HepG2 (cell line): ENCODE data around the gene DCDC1. TPM values are rescaled to one million over a fixed set of nuclear protein-coding genes. Genes with fewer than 3 reads are reported as not detected.

ENCODE experiments used
- ATAC-seq: fragments of 200-7000 bp; cut with Tn5 transposase; 3 replicates; pipeline ENCODE4 v1.9.1; 2020; ENCODE audit warnings: mild to moderate bottlenecking, moderate library complexity
- BruUV-seq: library from RNA; stranded (reverse); fragments of 400-500 nt; replicated peaks from 2 replicates; lab custom pipeline; 2021; lab: Mats Ljungman, UMichigan
- CTCF ChIA-PET: fragments of 300-600 bp; formaldehyde crosslinking; extraction: SDS; loops from one replicate; lab custom pipeline; 2021; ENCODE audit warnings: low total read pairs, inconsistent platforms, low intra/inter-chr PET ratio; lab: Yijun Ruan, JAX
- POLR2A ChIA-PET: fragments of 350-600 bp; sonication (Branson Sonifier 250); formaldehyde crosslinking; loops from one replicate; lab custom pipeline; 2020; ENCODE audit warnings: antibody characterized with exemption, inconsistent platforms; lab: Yijun Ruan, JAX
- DNase-seq: peaks from one replicate; pipeline ENCODE4 v3.0.0-alpha.2; 2015; ENCODE audit warnings: low spot score
- FAIRE-seq: peaks from 3 replicates; lab custom pipeline; 2011; peaks lifted over from hg19 to GRCh38; lab: Jason Lieb, UNC
- H2AFZ ChIP-seq: one replicate; pipeline ENCODE4 v1.6.1; 2011; ENCODE audit warnings: low read length, inconsistent platforms
- H3K27ac ChIP-seq: fragments of 300-600 bp; 3 replicates; pipeline ENCODE4 v1.8.0; 2011; ENCODE audit warnings: mixed run types, mild to moderate bottlenecking, mixed read lengths, low read length, inconsistent platforms; ENCODE audit not compliant: insufficient read depth; ENCODE audit errors: extremely low read length
- H3K27me3 ChIP-seq, 2 experiments: fragments of 200-600 bp in 1 of 2; 2 replicates in 1 of 2; 3 replicates in 1 of 2; pipeline versions ENCODE4 v1.6.0 to v1.8.0; 2011; ENCODE audit warnings: low read length in 2 of 2, mild to moderate bottlenecking in 2 of 2, moderate library complexity in 2 of 2, inconsistent platforms in 1 of 2; ENCODE audit not compliant: insufficient read depth in 2 of 2, control insufficient read depth in 1 of 2
- H3K36me3 ChIP-seq, 2 experiments: fragments of 200-600 bp in 1 of 2; replicated peaks in 1 of 2; 2 replicates in 1 of 2; 3 replicates in 1 of 2; pipeline versions ENCODE4 v1.5.1 to v1.8.0; 2011; ENCODE audit warnings: low read length in 2 of 2, inconsistent platforms in 1 of 2; ENCODE audit not compliant: insufficient read depth in 2 of 2, control insufficient read depth in 1 of 2
- H3K4me1 ChIP-seq: 2 replicates; pipeline ENCODE4 v1.5.1; 2012; ENCODE audit warnings: low read length, inconsistent platforms; ENCODE audit not compliant: insufficient read depth
- H3K4me2 ChIP-seq: 2 replicates; pipeline ENCODE4 v1.6.0; 2011; ENCODE audit warnings: low read depth, low read length, inconsistent platforms
- H3K4me3 ChIP-seq, 3 experiments: fragments of 200-600 bp in 1 of 3; sonication (generic), shearing (Covaris generic) in 1 of 3; replicated peaks in 1 of 3; 2 replicates each; pipeline ENCODE4 v1.5.1; 2011 to 2016; ENCODE audit warnings: low read length in 3 of 3, inconsistent platforms in 2 of 3, low read depth in 2 of 3, mild to moderate bottlenecking in 2 of 3, control low read depth in 1 of 3, mixed read lengths in 1 of 3; ENCODE audit not compliant: insufficient read depth in 1 of 3
- H3K79me2 ChIP-seq: one replicate; pipeline ENCODE4 v1.6.1; 2011; ENCODE audit warnings: low read length, inconsistent platforms; ENCODE audit not compliant: insufficient read depth
- H3K9ac ChIP-seq: 2 replicates; pipeline ENCODE4 v1.6.0; 2011; ENCODE audit warnings: mild to moderate bottlenecking, low read depth, low read length, inconsistent platforms; ENCODE audit not compliant: insufficient read depth
- H3K9me3 ChIP-seq: 2 replicates; pipeline ENCODE4 v1.5.1; 2012; ENCODE audit warnings: mild to moderate bottlenecking, low read length
- H4K20me1 ChIP-seq: 2 replicates; pipeline ENCODE4 v1.6.0; 2011; ENCODE audit warnings: inconsistent platforms, mild to moderate bottlenecking, low read length, moderate library complexity; ENCODE audit not compliant: insufficient read depth
- HNF4A ChIP-seq: sonication (generic); formaldehyde crosslinking; IDR thresholded peaks from 2 replicates; pipeline ENCODE4 v1.4.0; 2020; ENCODE audit warnings: missing genetic modification reagents
- MAF1 ChIP-seq: sonication (generic); formaldehyde crosslinking; IDR thresholded peaks from 2 replicates; pipeline ENCODE4 v1.5.0; 2020; ENCODE audit warnings: missing genetic modification reagents, borderline replicate concordance
- NFIC ChIP-seq: IDR thresholded peaks from 2 replicates; pipeline ENCODE4 v1.6.1; 2012; ENCODE audit warnings: mild to moderate bottlenecking, low read length, inconsistent platforms
- NR2F2 ChIP-seq: IDR thresholded peaks from 2 replicates; pipeline ENCODE4 v1.6.1; 2012; ENCODE audit warnings: low read depth, inconsistent platforms, borderline replicate concordance
- POGZ ChIP-seq: sonication (generic); formaldehyde crosslinking; IDR thresholded peaks from 2 replicates; pipeline ENCODE4 v1.4.0; 2020; ENCODE audit warnings: mild to moderate bottlenecking, missing genetic modification reagents
- POLR2G ChIP-seq: fragments of 200-400 bp; formaldehyde crosslinking; IDR thresholded peaks from 2 replicates; pipeline ENCODE4 v1.6.1; 2018; ENCODE audit warnings: mild to moderate bottlenecking, low read depth, low read length, moderate library complexity
- RBM39 ChIP-seq: fragments of 200-400 bp; formaldehyde crosslinking; IDR thresholded peaks from one replicate; pipeline ENCODE4 v1.6.1; 2018; ENCODE audit warnings: antibody characterized with exemption, mild to moderate bottlenecking, low read depth, low read length; ENCODE audit not compliant: poor library complexity, severe bottlenecking
- SRY ChIP-seq: sonication (generic); formaldehyde crosslinking; IDR thresholded peaks from 2 replicates; pipeline ENCODE4 v1.8.0; 2022; ENCODE audit warnings: mild to moderate bottlenecking, missing genetic modification reagents
- TBX3 ChIP-seq: fragments of 450-650 bp; IDR thresholded peaks from 2 replicates; pipeline ENCODE4 v1.6.1; 2017; ENCODE audit warnings: antibody characterized with exemption, mild to moderate bottlenecking, inconsistent platforms, borderline replicate concordance
- TOPORS ChIP-seq: sonication (generic); formaldehyde crosslinking; IDR thresholded peaks from 2 replicates; pipeline ENCODE4 v1.8.0; 2023; ENCODE audit warnings: mild to moderate bottlenecking, missing genetic modification reagents
- ZNF225 ChIP-seq: sonication (generic); formaldehyde crosslinking; IDR thresholded peaks from 2 replicates; pipeline ENCODE4 v1.4.0; 2020; ENCODE audit warnings: mild to moderate bottlenecking, missing genetic modification reagents
- ZNF335 ChIP-seq: sonication (generic); formaldehyde crosslinking; IDR thresholded peaks from 2 replicates; pipeline ENCODE4 v1.4.0; 2020; ENCODE audit warnings: missing genetic modification reagents
- ZNF383 ChIP-seq: sonication (generic); formaldehyde crosslinking; IDR thresholded peaks from 2 replicates; pipeline ENCODE4 v1.4.0; 2020; ENCODE audit warnings: missing genetic modification reagents, mild to moderate bottlenecking, borderline replicate concordance
- ZNF713 ChIP-seq: sonication (generic); formaldehyde crosslinking; IDR thresholded peaks from 2 replicates; pipeline ENCODE4 v1.4.0; 2020; ENCODE audit warnings: mild to moderate bottlenecking, missing genetic modification reagents
- WGBS: methylation state at CpG from one replicate; pipeline ENCODE4 v1.1.6; 2017; ENCODE audit warnings: low lambda C conversion rate; 5-methylcytosine and 5-hydroxymethylcytosine counted together
- in situ Hi-C: cut with HindIII; loops from 2 replicates; pipeline ENCODE4 v1.10.0; 2017; ENCODE audit warnings: low pct_unique_long_range_greater_than_20kb; ENCODE audit not compliant: extremely low pct_ligation_motif_present
- intact Hi-C: fragments of 100-400 bp; cut with micrococcal nuclease; formaldehyde crosslinking; loops from one replicate; pipeline ENCODE4 v1.10.0; 2022; ENCODE audit not compliant: unreplicated experiment
- polyA plus RNA-seq, 8 experiments: library from polyadenylated mRNA; depleted of rRNA in 3 of 8; stranded (reverse) in 7 of 8; unstranded in 1 of 8; fragments of >200 nt; fragmentation: Illumina TruSeq in 4 of 8; extraction: Trizol in 4 of 8; gene quantifications; 2 replicates each; pipeline versions ENCODE4 v1.2.1 to v1.2.3, GENCODE V29; 2011 to 2016; ENCODE audit warnings: low read depth in 4 of 8, missing spikeins in 1 of 8, mixed read lengths in 1 of 8; ENCODE audit not compliant: insufficient read depth in 1 of 8
- total RNA-seq, 5 experiments: library from RNA; depleted of rRNA; stranded (reverse); fragments of >200 nt; fragmentation: Illumina TruSeq; extraction: Trizol; gene quantifications; 2 replicates each; pipeline ENCODE4 v1.2.3, GENCODE V29; 2016; ENCODE audit warnings: low read depth in 1 of 5
- TF ChIP-seq, protein P1 (sequence below): IDR thresholded peaks from 2 replicates; pipeline ENCODE4 v1.6.1; 2016; ENCODE audit warnings: low read depth
- TF ChIP-seq, protein P2 (sequence below): sonication (generic); formaldehyde crosslinking; IDR thresholded peaks from 2 replicates; pipeline ENCODE4 v1.5.0; 2020; ENCODE audit warnings: missing genetic modification reagents, mild to moderate bottlenecking, borderline replicate concordance
- TF ChIP-seq, protein P3 (sequence below): IDR thresholded peaks from 2 replicates; pipeline ENCODE4 v1.6.1; 2016; ENCODE audit warnings: mild to moderate bottlenecking, missing biosample characterization, missing genetic modification reagents
- TF ChIP-seq, protein P4 (sequence below): sonication (generic); formaldehyde crosslinking; IDR thresholded peaks from 2 replicates; pipeline ENCODE4 v1.5.1; 2020; ENCODE audit warnings: missing genetic modification reagents, mild to moderate bottlenecking, borderline replicate concordance
- TF ChIP-seq, protein P5 (sequence below): sonication (generic); formaldehyde crosslinking; IDR thresholded peaks from 2 replicates; pipeline ENCODE4 v1.4.0; 2020; ENCODE audit warnings: missing genetic modification reagents

DCDC1 gene
- total and polyA plus RNA-seq, 2 of the 13 experiments (the other 11 are each of a cell fraction or from before 2014, with no cell fraction given), result 0.12 to 0.27 TPM

DNA sequence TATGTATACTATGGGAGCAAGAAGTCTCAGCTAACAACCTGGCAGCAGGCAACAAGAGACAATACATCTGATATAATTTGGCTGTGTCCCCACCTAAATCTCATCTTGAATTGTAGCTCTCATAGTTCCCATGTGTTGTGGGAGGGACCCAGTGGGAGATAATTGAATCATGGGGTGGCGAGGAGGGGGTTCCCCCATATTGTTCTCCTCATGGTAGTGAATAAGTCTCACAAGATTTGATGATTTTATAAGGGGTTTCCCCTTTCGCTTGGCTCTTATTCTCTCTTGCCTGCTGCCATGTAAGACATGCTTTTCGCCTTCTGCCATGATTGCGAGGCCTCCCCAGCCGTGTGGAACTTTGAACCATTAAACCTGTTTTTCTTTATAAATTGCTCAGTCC lies 6.3 kb upstream of the DCDC1 start:
- ChIA-PET CTCF (no interaction called here), POLR2A (no interaction called here)
- no peaks in the 10 kb centered on the region for H4K20me1 ChIP-seq
- H3K36me3 ChIP-seq, result peaks cover 0 to 1% of the 10 kb centered on the region in 2 experiments; a peak in 2 of 5 replicates
- no peak overlapping the region for H2AFZ ChIP-seq
- 97% methylated on average over 4 of the region's 5 CpGs for WGBS
- H3K4me2 ChIP-seq, result no peak overlapping the region
- H3K4me1 ChIP-seq, result peaks cover 7% of the 10 kb centered on the region
- no peak for TF ChIP-seq NR2F2
- TF ChIP-seq TOPORS, result no peak
- TF ChIP-seq POLR2G, result no peak
- no peak for TF ChIP-seq ZNF225
- TF ChIP-seq, protein P1, sequence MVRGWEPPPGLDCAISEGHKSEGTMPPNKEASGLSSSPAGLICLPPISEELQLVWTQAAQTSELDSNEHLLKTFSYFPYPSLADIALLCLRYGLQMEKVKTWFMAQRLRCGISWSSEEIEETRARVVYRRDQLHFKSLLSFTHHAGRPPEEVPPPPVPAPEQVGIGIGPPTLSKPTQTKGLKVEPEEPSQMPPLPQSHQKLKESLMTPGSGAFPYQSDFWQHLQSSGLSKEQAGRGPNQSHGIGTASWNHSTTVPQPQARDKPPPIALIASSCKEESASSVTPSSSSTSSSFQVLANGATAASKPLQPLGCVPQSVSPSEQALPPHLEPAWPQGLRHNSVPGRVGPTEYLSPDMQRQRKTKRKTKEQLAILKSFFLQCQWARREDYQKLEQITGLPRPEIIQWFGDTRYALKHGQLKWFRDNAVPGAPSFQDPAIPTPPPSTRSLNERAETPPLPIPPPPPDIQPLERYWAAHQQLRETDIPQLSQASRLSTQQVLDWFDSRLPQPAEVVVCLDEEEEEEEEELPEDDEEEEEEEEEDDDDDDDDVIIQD, result no peak
- no peak for TF ChIP-seq ZNF335 (CRISPR knock-in tag)
- TF ChIP-seq, protein P2, sequence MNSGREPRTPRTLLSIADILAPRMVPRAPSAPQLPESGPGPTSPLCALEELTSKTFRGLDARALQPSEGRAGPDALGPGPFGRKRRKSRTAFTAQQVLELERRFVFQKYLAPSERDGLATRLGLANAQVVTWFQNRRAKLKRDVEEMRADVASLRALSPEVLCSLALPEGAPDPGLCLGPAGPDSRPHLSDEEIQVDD (CRISPR knock-in tag), result no peak
- no peak for TF ChIP-seq TBX3
- TF ChIP-seq SRY, result no peak
- no peak for TF ChIP-seq HNF4A
- no peak for TF ChIP-seq ZNF383 (CRISPR knock-in tag)
- no peak for TF ChIP-seq MAF1 (CRISPR knock-in tag)
- no peak for TF ChIP-seq ZNF713 (CRISPR knock-in tag)
- TF ChIP-seq POGZ, result no peak
- TF ChIP-seq, protein P3, sequence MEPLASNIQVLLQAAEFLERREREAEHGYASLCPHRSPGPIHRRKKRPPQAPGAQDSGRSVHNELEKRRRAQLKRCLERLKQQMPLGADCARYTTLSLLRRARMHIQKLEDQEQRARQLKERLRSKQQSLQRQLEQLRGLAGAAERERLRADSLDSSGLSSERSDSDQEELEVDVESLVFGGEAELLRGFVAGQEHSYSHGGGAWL (CRISPR knock-in tag), result no peak
- TF ChIP-seq, protein P4, sequence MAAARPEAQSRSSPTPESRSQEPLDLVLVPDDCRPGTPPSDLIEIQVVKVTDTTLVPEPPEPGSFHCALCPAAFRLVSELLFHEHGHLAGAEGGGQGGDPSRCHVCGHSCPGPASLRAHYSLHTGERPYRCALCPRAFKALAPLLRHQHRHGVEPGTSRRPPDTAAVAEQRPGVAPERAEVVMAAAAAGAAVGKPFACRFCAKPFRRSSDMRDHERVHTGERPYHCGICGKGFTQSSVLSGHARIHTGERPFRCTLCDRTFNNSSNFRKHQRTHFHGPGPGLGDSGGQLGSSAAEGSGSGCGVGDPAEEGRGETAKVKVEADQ (CRISPR knock-in tag), result no peak
- TF ChIP-seq RBM39, result no peak
- TF ChIP-seq NFIC, result no peak
- TF ChIP-seq, protein P5, sequence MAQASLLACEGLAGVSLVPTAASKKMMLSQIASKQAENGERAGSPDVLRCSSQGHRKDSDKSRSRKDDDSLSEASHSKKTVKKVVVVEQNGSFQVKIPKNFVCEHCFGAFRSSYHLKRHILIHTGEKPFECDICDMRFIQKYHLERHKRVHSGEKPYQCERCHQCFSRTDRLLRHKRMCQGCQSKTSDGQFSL (CRISPR knock-in tag), result no peak
- no peaks in the 10 kb centered on the region for H3K27me3 ChIP-seq
- DNase-seq (no peak), ATAC-seq (no peak), FAIRE-seq (no peak)
- H3K79me2 ChIP-seq, result peaks cover 4% of the 10 kb centered on the region
- no peak overlapping the region for H3K27ac ChIP-seq
- in situ Hi-C loops (loop anchor here (25.0 kb wide), 1 partner anchor 786 kb away; no protein-coding TSS in a partner anchor), intact Hi-C loops (no loop called here)
- H3K4me3 ChIP-seq, result no peak overlapping the region
- no peaks in the 10 kb centered on the region for H3K9me3 ChIP-seq
- BruUV-seq, result no TSS peak
- no peak overlapping the region for H3K9ac ChIP-seq
